Kidney epithelial cell (primary cell): Measurements from ENCODE around the gene ACOT7. TPM values are rescaled to one million over a fixed set of nuclear protein-coding genes. Genes with fewer than 3 reads are reported as not detected.

ENCODE experiments used
- DNase-seq: peaks from one replicate; pipeline ENCODE4 v3.0.0-alpha.2; 2010; ENCODE audit warnings: low read depth
- H3K27me3 ChIP-seq: 2 replicates; pipeline ENCODE4 v1.6.0; 2011; ENCODE audit warnings: low read length; ENCODE audit not compliant: control insufficient read depth, insufficient read depth
- H3K36me3 ChIP-seq: 2 replicates; pipeline ENCODE4 v1.5.1; 2011; ENCODE audit warnings: low read length; ENCODE audit not compliant: control insufficient read depth, insufficient read depth
- H3K4me3 ChIP-seq: 2 replicates; pipeline ENCODE4 v1.5.1; 2011; ENCODE audit warnings: low read depth, mild to moderate bottlenecking, control low read depth, low read length
- total RNA-seq: library from RNA; depleted of rRNA; stranded (reverse); fragments of >200 nt; gene quantifications from 2 replicates; pipeline ENCODE4 v1.2.3, GENCODE V29; 2015
- TF ChIP-seq, protein P1 (sequence below): IDR thresholded peaks from 2 replicates; pipeline ENCODE4 v1.5.1; 2011; ENCODE audit warnings: mild to moderate bottlenecking, moderate library complexity, low read length, control low read depth, inconsistent platforms; ENCODE audit not compliant: insufficient read depth, poor library complexity, severe bottlenecking

The ACOT7 gene
- total RNA-seq, 1 donor from 2014 or later: 79.8 TPM

DNA sequence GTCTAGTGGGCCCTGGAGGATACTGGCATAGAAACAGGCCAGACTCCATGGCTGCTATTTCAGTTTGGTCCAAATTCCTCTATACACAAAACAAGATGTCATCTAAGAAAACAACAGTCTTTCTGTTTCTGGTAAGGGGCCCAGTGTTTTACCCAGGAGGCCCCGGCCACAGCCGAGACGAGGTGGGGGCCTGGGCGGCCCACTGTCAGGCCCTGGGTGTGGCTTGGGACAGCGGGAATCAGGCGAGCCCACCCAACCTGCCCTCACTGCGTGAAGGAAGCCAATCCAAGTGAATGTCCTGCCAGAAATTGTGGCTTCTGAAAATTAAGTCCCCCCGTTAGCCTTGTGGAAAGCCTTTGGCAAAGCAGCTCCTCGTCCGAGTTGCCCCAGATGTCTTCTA, 101.5 kb downstream of the ACOT7 start:
- Histone ChIP-seq H3K4me3 (no peak overlapping the region), H3K36me3 (no peaks in the 10 kb centered on the region), H3K27me3 (no peaks in the 10 kb centered on the region)
- no peak for DNase-seq
- TF ChIP-seq, protein P1, sequence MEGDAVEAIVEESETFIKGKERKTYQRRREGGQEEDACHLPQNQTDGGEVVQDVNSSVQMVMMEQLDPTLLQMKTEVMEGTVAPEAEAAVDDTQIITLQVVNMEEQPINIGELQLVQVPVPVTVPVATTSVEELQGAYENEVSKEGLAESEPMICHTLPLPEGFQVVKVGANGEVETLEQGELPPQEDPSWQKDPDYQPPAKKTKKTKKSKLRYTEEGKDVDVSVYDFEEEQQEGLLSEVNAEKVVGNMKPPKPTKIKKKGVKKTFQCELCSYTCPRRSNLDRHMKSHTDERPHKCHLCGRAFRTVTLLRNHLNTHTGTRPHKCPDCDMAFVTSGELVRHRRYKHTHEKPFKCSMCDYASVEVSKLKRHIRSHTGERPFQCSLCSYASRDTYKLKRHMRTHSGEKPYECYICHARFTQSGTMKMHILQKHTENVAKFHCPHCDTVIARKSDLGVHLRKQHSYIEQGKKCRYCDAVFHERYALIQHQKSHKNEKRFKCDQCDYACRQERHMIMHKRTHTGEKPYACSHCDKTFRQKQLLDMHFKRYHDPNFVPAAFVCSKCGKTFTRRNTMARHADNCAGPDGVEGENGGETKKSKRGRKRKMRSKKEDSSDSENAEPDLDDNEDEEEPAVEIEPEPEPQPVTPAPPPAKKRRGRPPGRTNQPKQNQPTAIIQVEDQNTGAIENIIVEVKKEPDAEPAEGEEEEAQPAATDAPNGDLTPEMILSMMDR: no peak

DNA sequence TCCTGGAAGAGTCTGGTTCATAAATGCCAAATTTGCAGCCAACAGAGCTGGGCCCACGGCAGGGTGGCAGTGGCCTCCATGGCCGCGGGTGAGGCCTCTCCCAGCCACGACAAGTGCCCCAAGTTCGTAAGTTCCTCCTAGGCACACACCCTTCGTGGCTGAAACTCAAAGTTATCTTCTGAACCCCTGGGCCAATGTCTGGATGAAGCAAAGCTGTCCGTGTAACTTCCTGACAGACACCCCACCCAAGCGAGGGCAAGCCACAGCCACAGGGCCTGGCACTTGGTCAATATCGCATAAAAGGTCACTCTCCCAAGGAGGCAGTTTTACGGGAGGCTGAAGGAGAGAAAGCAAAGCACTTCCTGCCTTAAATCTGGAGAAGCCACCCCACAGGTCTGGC, 104.9 kb downstream of the ACOT7 start:
- TF ChIP-seq, protein P1: no peak
- no peak overlapping the region for H3K4me3 ChIP-seq
- H3K27me3 ChIP-seq: no peaks in the 10 kb centered on the region
- H3K36me3 ChIP-seq: no peaks in the 10 kb centered on the region
- DNase-seq: no peak

DNA sequence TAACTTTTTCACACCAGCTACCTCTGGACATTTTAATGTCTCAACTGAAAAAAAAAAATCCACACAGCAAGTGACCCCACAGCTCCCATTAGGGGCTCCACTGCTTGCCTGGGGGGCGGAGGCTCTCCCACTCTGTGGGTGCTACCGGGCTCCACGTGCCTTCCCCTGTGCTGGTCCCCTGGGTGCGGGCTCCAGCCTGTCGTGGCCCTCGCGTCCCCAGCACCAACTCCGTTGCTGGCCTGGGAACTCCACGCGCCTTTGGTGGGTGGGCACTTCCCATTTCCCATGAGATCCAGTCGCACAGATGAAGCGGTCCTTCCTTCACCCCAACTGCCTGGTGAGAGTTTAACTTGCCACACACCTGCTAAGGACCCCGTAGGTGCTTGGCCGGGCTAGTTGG, 105.5 kb downstream of the ACOT7 start:
- TF ChIP-seq, protein P1: no peak
- no peak for DNase-seq
- Histone ChIP-seq H3K27me3 (no peaks in the 10 kb centered on the region), H3K36me3 (no peaks in the 10 kb centered on the region), H3K4me3 (no peak overlapping the region)

DNA sequence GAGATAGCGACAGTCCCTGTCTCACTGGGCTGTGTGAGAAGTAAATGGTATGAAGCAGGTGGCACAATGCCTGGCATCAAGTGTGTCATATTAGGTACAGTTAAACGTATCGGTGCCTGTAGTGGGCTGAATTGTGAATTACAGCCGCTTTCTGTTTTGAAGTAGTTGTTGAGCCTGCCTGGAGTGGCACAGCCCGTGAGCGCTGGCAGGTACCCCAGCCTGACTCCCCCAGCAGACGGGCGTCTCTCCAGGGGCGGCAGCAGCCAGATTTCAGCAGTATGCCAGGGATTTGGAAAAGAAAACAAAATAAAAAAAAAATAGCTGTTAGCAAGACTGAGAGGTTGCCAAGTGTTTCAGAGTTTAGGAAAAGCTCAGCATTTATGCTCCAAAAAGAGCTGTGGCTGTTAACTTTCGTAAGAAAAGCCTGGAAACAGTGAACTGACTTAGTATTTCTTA, 106.1 kb downstream of the ACOT7 start:
- Histone ChIP-seq H3K4me3 (no peak overlapping the region), H3K36me3 (no peaks in the 10 kb centered on the region), H3K27me3 (no peaks in the 10 kb centered on the region)
- TF ChIP-seq, protein P1: no peak
- no peak for DNase-seq

DNA sequence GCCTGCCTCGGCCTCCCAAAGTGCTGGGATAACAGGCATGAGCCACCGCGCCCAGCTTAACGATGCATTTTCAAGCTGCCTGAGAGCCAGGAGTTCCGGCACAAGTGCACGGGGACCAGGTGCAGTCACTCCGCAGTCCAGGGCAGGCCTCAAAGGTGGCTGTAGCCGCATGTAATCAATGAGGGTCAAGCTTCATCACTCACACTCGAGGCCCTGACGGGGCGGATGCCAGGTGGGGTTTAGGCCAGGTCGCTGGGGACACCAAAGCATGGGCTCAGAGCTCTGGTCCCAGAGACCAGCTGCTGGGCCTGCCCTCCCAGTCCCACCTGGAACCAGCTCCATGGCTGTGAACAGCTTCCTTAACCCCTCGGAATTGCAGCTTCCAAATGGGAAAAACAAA, 106.5 kb downstream of the ACOT7 start:
- H3K4me3 ChIP-seq: no peak overlapping the region
- TF ChIP-seq, protein P1: no peak
- no peaks in the 10 kb centered on the region for H3K36me3 ChIP-seq
- H3K27me3 ChIP-seq: no peaks in the 10 kb centered on the region
- DNase-seq: no peak

DNA sequence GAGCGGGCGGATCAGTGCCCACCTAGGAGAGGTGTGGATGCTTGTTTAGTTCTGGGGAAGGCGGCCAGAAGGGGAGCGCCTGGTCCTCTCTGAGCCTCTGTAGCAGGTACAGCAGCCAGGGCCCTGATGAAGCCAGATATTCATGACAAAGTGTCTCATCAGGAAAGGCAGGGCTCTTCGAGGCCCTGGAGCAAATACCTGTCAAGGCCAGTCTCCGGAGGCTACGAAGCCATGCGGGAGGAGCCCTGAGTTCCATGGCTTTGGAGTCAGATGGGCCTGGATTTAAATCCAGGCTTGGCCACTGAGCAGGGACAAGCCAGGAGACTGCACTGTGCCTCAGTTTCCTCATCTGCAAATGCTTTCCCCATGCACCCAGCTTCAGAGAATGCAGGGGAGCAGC, 107.3 kb downstream of the ACOT7 start:
- H3K27me3 ChIP-seq: no peaks in the 10 kb centered on the region
- H3K36me3 ChIP-seq: no peaks in the 10 kb centered on the region
- no peak overlapping the region for H3K4me3 ChIP-seq
- DNase-seq: no peak
- TF ChIP-seq, protein P1: no peak
